OCI-M2 (cell line): ENCODE data around the gene C7.
"Not testable (repeated sequence)": the region's sequence is repeated elsewhere in the genome, so short reads cannot be mapped to it uniquely, and the experiment has no call there.

Experiments used
- DNase-seq: peaks from one replicate; lab custom pipeline; 2025; ENCODE audit not compliant: unreplicated experiment; lab: John Stamatoyannopoulos, UW

C7 gene

DNA sequence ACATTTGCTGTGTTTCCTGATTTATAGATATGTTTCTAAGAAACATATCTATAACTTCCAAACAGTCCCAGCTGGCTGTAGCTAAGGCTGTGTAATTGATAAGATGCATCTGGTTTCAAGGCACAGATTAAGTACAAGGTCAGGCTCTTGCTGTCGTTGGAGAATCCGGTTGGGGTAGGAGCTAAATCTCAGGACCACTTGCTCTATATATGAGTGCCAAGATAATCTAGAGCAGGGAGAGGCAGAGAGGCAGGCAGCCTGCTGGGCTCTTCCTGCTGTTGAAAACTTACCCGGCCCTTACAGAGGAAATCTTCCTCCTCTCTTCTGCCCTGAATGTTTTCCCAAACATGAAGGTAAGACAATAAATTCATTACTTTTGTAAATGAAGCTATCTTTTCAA lies at the start of gene C7:
TSS of gene C7 (plus strand) at position 234 of the 400 bp plus-strand sequence. CDS start at position 348, 114 bp downstream.
- no peak for DNase-seq

DNA sequence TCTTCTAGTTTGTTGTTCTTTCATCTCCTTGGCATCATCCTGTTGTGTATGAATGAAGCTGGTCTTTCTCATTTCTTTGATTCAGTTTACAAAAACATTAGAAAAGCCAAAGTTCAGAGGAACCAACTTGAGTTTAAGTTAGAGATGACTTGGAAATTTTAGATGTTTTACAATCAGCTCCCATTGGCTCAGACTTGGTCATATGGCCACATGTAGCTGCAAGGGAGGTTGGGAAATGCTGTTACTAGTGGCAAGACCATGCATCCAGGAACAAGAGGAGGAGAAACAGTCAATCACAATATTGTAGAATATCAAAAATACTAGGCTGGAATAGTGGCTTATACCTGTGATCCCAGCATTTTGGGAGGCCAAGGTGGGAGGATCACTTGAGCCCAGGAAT lies 48.6 kb upstream of the C7 start:
- no peak for DNase-seq

- not testable (repeated sequence) for DNase-seq
Observed at GRCh38 chr5:40865004-40865403, 44.3 kb upstream of the C7 start.

- DNase-seq = no peak
Observed at GRCh38 chr5:40866844-40867243, 42.5 kb upstream of the C7 start.

DNA sequence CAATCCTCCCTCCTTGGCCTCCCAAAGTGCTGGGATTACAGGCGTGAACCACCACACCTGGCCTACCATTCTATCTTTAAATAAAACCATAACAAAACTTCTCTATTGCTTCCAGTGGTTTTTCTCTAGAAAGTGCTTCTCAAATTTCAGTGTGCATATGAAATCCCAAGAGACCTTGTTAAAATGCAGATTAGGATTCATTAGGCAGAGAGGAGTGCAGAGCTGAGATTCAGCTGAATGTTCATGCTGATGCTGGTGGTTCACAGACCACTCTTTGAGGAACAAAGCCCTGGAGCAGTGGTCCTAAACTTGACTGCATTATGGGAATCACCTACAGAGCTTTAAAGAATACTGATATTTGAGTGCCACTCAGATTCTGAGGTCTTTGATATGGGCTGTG lies 39.9 kb upstream of the C7 start:
- DNase-seq = no peak

DNA sequence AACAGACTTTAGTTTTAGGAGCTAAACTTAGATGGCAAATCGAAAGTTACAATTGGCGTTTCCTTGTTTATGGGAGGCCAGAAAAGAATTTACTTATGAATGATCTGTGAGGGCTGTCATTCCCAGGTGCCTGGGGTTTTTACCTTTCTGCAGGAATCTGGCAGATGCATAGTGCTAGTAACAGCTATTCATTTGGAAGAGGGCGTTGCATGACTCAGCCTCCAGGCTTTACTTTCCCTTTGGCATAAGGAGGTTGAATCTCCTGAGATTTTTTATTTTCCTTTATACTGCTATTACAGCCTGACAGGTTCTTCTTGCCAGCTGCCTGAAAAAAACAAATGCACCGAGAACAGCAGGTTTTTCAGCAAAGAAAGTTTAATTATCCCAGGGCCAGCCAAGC lies 38.1 kb upstream of the C7 start:
- no peak for DNase-seq

DNA sequence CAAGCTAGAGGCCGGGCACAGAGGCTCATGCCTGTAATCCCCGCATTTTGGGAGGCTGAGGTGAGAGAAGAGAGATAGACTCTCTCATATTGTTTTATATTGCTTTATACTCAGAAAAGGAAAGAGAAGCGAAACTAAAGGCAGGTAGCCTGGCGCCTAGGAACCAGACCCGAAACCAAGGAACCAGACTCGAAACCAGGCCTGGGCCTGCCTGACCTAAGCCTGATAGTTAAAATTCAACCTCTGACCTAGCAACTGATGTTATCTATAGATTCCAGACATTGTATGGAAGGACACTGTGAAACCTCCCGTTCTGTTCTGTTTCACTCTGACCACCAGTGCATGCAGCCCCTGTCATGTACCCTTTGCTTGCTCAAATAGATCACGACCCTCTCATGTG lies 37.0 kb upstream of the C7 start:
- DNase-seq = not testable (repeated sequence)

- no peak for DNase-seq
Observed at GRCh38 chr5:40873286-40873880, 35.9 kb upstream of the C7 start.

GRCh38 chr5:40875958-40876357 lies 33.3 kb upstream of the C7 start:
- DNase-seq = no peak

DNA sequence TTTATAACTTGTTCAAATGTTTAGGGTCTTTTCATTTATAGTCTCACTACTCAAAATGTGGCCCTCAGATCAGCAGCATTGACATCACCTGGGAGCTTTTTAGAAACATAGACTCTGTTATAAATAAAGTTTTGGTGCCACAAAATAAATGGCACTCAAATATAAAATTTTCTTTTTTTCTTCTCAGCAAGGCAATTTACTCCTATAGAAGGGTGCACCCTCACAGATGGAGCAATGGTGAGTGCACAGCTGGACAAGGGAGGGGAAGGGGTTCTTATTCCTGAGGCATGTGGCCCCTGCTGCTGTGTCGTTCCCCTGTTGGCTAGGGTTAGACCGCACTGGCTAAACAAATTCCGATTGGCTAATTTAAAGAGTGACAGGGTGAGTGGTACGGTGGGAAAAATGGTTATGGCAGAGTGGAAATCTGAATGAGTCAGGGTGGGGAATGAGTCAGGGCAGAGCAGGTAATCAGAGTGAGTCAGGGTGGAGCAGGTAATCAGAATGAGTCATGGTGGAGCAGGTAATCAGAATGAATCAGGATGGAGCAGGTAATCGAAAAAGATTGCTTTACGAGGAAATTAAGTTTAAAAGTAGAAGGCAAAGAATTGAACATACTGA lies 31.8 kb upstream of the C7 start:
- DNase-seq = no peak

GRCh38 chr5:40879163-40879942 lies 29.9 kb upstream of the C7 start:
- no peak for DNase-seq

- DNase-seq = no peak
Observed at GRCh38 chr5:40882291-40882690, 27.0 kb upstream of the C7 start.

GRCh38 chr5:40883051-40883450 lies 26.2 kb upstream of the C7 start:
- not testable (repeated sequence) for DNase-seq

GRCh38 chr5:40895440-40896425 lies 13.6 kb upstream of the C7 start:
- not testable (repeated sequence) for DNase-seq

DNA sequence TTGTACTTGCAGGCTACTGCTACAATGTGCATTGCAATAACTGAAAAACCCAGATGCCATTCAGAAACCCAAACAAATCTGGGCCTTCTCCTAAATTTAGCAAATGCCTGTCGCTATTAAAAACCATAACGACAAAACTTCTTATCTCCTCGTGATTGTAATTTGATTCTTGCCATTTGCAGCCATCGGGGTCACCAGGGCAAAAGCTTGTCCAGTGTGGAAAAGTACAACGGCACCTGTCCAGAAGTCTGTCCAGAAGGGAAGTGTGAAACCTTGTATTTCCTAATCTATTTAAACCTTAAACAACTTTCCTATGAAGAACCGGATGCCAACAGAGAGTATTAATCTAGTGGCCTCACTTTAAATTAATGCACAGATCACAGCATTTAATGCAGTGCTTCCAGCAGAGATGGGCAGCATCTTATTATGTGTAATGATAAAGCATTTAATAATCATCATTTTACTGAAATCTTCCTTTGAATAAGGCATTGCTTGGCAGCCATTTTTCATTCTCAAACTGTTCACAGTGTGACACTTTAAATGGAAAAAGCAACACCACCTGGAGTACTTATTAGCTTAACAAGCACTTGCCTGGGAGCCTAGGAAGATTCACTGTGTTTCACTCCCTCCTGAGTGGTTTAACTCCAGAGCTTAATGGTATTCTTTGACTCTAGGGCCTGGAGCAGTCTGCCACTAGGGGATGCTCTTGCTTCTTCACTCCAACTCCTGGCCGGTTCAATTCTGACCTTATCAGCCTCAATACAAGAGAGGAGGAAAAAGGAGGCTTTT lies 4.9 kb upstream of the C7 start:
- DNase-seq = peak; percentile 7

- no peak for DNase-seq
Observed at GRCh38 chr5:40904994-40905306, 4.3 kb upstream of the C7 start.

GRCh38 chr5:40906351-40906751 lies 2.9 kb upstream of the C7 start:
- no peak for DNase-seq

DNA sequence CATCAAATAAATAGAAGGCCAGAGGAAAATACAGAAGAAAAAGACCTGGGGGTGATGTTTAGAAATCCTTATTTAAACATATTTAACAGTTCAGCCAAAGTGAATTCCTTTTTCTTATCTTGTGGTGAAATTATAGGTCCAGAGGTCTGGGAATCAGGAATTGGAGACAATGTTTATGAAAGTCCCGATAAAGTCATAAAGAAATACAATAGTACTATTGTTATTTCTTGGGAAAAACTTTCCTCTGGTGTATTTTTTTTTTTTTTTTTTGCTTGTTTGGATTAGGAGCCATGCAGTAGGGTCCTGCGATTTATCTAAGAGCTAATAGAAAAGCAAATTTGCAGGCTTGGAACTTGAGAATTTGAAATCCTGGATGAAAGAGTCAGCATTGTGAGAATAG lies 426 bp downstream of the C7 start:
- no peak for DNase-seq

GRCh38 chr5:40911266-40911665 lies 2.0 kb downstream of the C7 start:
- no peak for DNase-seq

GRCh38 chr5:40914835-40915234 lies 5.5 kb downstream of the C7 start:
- no peak for DNase-seq
